GM20000 (cell line): ENCODE measurements around the gene SNAPIN.
"Not testable (repeated sequence)": the region's sequence is repeated elsewhere in the genome, so short reads cannot be mapped to it uniquely, and the experiment has no call there.

Source experiments
- DNase-seq: peaks from one replicate; pipeline ENCODE4 v3.0.0; 2012; ENCODE audit warnings: low spot score
- CTCF ChIP-seq: IDR thresholded peaks from 2 replicates; pipeline ENCODE4 v1.5.1; 2012; ENCODE audit warnings: mild to moderate bottlenecking, control low read depth; ENCODE audit errors: extremely low read depth, missing control alignments

SNAPIN gene

GRCh38 chr1:153670859-153671627 is 12.5 kb downstream of the SNAPIN start, which contains the start of gene ILF2:
ILF2 (minus strand) TSS chr1:153670993; CDS start chr1:153670922, 71 bp downstream.
- peak; percentile 19 for TF ChIP-seq CTCF
- peak; percentile 96 for DNase-seq

GRCh38 chr1:153671628-153672353 is 13.3 kb downstream of the SNAPIN start:
- DNase-seq: not testable (repeated sequence)

GRCh38 chr1:153673511-153673910 is 15.0 kb downstream of the SNAPIN start:
- TF ChIP-seq CTCF: no peak
- DNase-seq: no peak

- peak; percentile 83 for DNase-seq
These were observed 19.4 kb downstream of the SNAPIN start for GRCh38 chr1:153677718-153678518.

GRCh38 chr1:153678519-153679336 is 20.2 kb downstream of the SNAPIN start, which contains the start of gene NPR1:
NPR1 (plus strand) TSS chr1:153678688; CDS start chr1:153679109, 421 bp downstream.
- TF ChIP-seq CTCF: no peak
- DNase-seq: peak; percentile 62

More at GRCh38 chr1:153677718-153678518, 19.4 kb downstream of the SNAPIN start:
- TF ChIP-seq CTCF: peak; percentile 82

- TF ChIP-seq CTCF: no peak
These were observed 21.0 kb downstream of the SNAPIN start for GRCh38 chr1:153679337-153680119.

GRCh38 chr1:153680120-153680403 is 21.6 kb downstream of the SNAPIN start:
- TF ChIP-seq CTCF: no peak
- DNase-seq: no peak

More at GRCh38 chr1:153679337-153680119, 21.0 kb downstream of the SNAPIN start:
- peak; percentile 54 for DNase-seq
